NCI-H2107 treated with DMSO at 0.1 percent for 48 hours (cell line): ENCODE measurements around the gene IGF2R.
"Not testable (repeated sequence)": the region's sequence is repeated elsewhere in the genome, so short reads cannot be mapped to it uniquely, and the experiment has no call there.

ENCODE experiments used
- DNase-seq: peaks from one replicate; lab custom pipeline; 2025; ENCODE audit not compliant: unreplicated experiment; lab: John Stamatoyannopoulos, UW

The IGF2R gene

DNA sequence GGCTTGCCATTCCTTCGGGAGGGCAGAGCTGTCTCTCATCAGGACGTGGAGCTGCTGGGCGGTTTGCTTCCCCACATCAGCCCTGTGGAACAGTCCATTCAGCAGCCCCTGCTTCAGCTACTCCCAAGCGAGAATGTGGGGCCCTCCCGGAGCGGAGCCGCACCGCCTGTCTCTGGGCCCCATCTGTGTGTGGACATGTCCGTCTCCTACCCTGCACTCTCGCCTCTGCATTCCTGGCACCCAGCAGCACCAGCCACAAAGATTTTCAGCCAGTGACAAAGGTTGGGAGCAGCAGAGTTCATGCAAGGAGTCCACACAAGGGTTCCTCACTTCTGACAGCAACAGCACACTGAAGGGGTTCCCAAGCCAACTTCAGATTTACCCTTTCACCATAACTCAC, 123.7 kb downstream of the IGF2R start:
- DNase-seq, result no peak

GRCh38 chr6:160093061-160093460, 124.2 kb downstream of the IGF2R start:
- no peak for DNase-seq

DNA sequence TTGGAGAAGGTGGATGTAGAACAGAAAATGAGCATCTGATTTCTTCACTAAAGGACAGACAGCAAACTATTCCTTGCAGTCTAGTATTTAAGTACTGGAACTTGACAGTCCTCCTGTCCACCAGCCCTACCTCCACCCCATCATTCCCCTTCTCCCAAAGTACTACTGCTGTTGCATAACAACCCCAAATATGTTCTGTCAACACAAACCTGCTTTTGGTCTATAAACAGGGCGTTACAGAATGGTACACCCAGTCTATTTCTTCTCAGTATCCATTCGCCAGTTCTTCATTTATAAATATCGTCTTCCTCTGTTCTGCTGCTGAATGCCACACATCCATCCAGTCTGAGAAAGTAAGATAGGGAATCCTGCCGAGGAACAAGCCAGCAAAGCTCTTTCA, 125.1 kb downstream of the IGF2R start:
- no peak for DNase-seq

DNA sequence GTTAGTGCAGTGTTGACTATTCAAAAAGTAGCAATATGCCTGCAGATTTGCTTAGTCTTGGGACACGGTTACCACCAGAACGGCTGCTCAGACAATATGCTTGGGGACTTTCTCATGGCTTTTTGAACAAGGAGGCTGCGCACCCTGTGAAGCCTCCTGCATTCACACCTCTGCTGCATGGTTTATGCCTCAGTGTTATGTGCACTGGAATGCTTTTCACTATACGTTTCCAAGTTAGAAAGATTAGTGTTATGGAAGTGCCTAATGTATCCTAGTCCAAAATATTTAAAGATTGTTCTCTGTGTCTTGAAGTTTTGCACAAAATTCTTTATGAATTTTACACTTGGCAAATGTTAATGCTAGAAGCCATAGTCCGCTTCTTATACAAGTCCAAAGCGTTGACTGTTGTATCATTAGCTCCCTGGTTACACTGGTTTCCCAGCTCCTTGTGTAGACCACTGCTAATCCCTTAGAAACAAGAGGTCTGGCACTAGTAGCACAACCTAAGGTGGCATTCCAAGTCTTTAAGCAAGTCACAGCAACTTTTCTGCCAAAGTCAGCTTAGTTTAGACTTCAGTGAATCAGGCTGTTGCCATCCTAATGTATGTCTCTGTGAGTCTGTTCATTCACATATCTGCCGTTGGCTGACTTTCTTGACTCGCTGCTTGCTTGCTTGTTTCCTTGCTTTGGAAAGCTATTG, 126.4 kb downstream of the IGF2R start:
- DNase-seq, result no peak

DNA sequence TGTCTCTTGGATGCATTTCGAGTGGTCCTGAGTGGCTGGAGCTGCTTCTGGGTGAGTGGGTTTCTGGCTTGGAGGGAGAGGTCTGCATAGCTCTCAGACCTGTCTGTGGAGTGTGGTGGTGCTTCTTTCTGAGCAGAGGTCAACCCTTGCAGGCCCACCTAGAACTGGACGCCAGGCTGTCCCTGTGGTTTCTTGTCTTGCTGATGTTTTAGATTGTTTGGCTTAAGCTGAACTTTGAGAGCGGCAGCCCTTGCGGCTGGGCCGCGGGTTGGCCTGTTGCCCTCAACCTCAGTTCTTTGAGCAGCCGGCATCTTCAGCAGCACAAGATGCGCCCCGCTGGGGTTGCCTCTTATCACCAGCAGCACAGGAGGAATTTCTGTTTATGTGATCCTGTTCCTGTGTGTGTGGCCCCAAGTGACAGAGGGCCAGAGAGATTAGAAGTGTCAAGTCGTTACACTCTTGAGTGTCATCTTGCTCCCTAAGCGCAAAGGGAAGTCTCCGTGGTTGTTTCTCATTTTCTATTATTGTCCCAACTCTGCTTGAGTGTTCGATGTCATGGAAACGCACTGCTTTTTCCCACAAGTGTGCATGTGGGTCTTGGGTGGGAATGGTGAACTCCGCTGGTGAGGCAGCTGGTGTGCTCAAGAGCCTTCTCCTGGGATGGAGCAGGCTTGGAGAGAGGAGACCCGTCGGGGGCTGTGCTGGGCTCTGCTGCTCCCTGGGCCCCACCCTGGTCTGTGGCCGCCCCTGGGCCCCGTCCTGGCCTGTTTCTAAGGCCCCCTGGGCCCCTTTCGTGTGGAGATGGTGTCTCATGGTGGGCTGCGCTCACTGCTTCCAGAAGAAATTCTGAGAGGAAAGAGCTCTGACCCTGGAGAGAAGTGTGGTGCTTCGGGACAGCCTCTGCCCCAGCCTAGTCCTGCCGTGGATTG, 132.7 kb downstream of the IGF2R start:
- no peak for DNase-seq

- DNase-seq, result no peak
These were observed 133.5 kb downstream of the IGF2R start for GRCh38 chr6:160102399-160102798.

- DNase-seq, result no peak
These were observed 134.3 kb downstream of the IGF2R start for GRCh38 chr6:160102956-160103824.

GRCh38 chr6:160103825-160104100, 134.9 kb downstream of the IGF2R start:
- DNase-seq, result no peak

- DNase-seq, result no peak
These were observed 136.1 kb downstream of the IGF2R start for GRCh38 chr6:160104821-160105517.

DNA sequence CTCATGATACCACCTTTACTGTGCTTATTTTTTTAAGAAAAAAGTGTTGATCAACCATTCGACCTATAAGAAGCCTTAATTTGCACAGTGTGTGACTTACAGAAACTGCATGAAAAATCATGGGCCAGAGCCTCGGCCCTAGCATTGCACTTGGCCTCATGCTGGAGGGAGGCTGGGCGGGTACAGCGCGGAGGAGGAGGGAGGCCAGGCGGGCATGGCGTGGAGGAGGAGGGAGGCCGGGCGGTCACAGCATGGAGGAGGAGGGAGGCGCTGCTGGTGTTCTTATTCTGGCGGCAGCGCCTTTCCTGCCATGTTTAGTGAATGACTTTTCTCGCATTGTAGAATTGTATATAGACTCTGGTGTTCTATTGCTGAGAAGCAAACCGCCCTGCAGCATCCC, 137.1 kb downstream of the IGF2R start:
- DNase-seq, result no peak

- DNase-seq, result no peak
These were observed 137.8 kb downstream of the IGF2R start for GRCh38 chr6:160106701-160107100.

GRCh38 chr6:160108077-160108476, 139.2 kb downstream of the IGF2R start:
- DNase-seq, result no peak

DNA sequence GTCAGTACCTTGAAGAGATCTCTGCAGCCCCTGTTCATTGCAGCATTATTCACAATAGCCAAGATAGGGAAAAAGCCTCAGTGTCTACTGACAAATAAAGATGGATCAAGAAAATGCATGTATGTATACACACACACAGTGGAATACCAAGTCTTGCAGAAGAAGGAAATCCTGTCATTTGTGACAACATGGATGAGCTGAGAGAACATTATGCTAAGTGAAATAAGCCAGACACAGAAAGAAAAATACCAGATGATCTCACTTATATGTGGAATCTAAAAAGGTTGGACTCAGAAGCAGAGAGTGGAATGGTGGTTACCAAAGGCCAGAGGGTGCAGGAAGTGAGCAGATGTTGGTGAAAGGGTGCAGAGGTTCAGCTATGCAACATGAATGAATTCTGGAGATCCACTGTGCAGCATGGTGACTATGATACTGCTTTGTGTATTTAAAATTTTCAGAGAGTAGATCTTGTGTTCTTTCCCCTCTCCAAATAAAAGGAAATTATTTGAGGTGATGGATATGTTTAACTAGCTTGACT, 141.8 kb downstream of the IGF2R start:
- DNase-seq, result no peak

GRCh38 chr6:160111806-160112205, 142.9 kb downstream of the IGF2R start:
- DNase-seq, result no peak

DNA sequence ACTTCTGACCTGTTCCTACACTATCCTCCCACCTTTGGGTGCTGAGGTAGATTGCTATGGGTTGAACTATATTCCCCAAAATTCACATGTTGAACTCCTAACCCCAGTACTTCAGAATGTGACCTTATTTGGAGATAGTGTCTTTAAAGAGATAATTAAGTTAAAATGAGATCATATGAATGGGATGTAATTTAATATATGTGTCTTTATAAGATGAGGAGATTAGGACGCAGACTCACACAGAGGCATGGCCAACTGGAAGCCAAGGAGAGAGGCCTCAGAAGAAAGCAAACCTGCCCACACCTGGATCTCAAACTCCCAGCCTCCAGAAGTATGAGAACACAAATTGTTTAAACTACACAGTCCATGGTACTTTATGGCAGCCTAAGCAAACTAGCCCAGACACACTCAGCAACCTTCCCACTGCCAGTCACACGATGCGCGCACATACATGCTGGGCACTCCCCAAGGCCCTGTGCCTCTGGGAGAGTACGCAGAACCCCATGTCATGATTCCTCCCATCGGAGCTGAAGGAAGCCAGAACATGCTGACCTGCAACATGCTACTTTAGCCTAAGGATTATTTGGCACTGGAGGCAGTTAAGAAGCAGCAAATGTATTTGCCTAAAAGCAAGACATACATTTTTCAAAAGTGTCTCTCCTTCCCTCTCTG, 143.9 kb downstream of the IGF2R start:
- no peak for DNase-seq

DNA sequence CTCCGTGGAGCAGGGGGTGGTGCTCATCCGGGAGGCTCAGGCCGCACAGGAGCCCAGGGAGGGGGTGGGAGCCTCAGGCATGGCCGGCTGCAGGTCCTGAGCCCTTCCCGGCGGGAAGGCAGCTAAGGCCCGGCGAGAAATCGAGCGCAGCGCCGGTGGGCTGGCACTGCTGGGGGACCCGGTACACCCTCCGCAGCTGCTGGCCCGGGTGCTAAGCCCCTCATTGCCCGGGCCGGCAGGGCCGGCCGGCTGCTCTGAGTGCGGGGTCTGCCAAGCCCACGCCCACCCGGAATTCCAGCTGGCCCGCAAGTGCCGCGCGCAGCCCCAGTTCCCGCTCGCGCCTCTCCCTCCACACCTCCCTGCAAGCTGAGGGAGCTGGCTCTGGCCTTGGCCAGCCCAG, 145.7 kb downstream of the IGF2R start:
- DNase-seq, result not testable (repeated sequence)

GRCh38 chr6:160115421-160115820, 146.5 kb downstream of the IGF2R start:
- no peak for DNase-seq

DNA sequence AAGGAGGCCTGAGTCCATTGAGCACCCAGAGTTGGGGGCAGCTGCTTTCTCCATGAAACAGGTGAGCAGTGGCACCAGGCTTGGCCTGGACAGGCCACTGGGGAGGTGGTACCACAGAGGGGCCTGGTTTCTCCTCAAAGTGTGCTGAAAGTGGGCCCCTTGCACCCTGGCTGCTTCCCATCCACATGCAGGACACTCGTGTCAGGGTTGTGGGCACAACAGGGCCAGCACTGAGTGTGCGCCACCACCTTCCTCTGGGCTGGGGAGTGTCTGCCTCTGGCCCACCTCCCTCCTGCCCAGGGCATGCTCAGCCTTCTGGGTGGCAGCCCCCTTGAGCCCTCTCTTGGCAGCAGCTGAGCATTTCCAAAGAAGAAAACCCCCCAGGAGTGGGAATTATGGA, 147.5 kb downstream of the IGF2R start:
- no peak for DNase-seq

GRCh38 chr6:160117137-160117536, 148.3 kb downstream of the IGF2R start:
- no peak for DNase-seq

- DNase-seq, result no peak
These were observed 149.8 kb downstream of the IGF2R start for GRCh38 chr6:160118620-160119229.
